UCSD-AML1 (cell line): ENCODE data around the gene RNU6-8.
A peak's percentile ranks its signal among the peaks of the same experiment; 100 is the strongest.

Experiments
- DNase-seq: peaks from one replicate; lab custom pipeline; 2025; ENCODE audit not compliant: unreplicated experiment; lab: John Stamatoyannopoulos, UW

The RNU6-8 gene

DNA sequence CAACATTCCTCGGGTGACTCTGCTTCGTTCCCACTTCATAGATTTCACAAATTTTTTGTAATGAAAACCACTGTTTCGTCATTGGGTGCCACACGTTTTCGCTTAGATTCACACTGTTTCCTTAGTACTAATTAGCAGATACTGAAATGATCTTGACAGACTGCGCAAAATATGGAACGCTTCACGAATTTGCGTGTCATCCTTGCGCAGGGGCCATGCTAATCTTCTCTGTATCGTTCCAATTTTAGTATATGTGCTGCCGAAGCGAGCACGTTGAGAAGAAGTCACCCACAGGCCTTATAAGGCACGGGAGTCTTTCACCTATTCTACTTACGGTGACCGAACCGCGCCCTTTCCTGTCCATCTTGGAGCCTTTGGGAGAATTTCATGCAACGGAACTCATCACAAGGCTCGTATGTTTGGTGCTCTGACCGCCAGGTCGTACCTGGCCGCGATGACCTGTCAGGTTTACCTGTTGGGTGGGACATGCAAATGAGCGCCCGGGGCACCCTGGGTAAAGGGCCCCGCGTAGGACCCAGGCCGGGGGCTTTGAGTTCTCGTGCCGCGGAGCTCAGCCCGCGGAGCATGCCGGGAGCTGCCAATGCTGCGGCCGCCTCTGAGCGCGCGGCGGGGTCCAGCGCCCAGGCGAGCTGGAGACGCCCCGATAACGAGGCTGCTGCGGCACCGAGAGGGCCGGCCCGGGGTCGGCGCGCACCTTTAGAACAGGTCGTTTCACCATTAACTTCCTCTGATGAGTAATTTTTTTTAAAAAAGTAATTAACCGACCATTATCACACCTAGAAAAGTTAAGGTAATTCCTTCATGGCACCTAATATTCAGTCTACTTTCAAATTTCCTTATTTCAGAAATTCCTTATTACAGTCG is at the start of gene RNU6-8:
Gene RNU6-8 (minus strand): TSS at position 272 of the 885 bp plus-strand sequence.
- DNase-seq, result peak; percentile 83

DNA sequence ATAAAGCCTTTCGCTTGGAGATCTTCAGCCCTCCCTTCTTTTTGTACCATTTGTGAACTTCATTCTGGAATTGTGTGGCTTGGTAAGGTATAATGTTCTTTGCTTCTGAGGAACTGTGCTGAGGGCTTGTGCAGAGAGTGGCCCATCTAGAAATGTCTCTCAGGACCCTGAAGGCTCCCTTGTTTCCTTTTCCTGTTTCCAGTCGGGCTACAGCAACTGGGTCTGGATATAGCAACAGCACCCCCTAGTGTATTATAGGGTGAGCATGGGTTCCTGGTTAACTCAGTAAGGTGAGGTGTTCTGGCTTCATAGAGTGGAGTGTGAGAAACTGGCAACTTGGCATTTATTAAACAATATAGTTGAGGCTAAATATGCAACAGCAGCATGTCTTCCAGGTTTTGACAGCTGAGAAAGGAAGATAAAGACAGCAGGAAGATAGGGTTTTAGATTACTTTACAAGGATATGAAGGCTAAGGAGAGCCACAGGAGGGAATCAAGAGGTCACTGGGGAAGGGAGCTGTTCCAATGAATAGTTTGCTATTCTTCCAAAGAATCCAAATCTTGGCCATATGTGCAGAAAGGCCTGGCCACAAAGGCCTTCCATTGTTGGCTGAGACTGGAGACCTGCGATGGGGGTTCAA is 49.1 kb upstream of the RNU6-8 start:
- DNase-seq, result peak; percentile 11

DNA sequence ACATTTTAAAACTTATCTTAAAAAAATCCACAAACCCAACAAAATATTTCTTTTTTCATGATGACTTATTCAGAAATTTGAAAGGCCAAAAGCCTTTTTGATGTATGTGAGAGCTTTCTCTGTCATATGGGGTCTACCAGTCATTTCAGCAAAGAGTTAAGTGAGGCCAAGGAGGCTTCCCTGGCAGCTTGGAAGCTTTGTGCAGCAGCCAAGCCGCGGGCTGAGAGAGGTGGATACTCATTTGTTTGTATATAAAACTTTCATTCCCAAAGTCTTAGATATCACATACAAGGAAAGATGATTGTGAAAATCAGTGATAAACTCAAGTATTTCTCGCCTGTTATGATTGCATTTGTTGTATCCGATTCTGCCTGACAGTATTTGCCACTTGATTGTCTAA is 48.5 kb upstream of the RNU6-8 start:
- no peak for DNase-seq

DNA sequence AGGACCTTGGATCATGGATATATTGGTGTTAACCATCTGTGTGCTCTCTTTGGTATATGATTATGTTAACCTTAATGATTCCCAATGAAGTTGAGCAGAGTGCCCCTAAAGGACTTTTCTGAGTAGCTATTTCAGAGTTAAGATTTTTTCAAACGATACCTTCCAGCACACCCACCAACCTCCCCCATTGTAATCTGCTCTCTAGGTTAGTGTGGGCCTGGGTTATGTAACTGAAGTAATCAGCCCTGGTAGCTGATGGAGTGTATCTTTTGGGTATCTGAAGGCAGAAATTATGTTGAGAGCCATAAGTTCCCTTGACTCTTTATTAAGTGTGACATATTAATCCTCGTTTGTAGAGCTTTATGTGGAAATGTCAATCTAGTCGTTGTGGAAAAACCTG is 47.6 kb upstream of the RNU6-8 start:
- DNase-seq, result no peak

DNA sequence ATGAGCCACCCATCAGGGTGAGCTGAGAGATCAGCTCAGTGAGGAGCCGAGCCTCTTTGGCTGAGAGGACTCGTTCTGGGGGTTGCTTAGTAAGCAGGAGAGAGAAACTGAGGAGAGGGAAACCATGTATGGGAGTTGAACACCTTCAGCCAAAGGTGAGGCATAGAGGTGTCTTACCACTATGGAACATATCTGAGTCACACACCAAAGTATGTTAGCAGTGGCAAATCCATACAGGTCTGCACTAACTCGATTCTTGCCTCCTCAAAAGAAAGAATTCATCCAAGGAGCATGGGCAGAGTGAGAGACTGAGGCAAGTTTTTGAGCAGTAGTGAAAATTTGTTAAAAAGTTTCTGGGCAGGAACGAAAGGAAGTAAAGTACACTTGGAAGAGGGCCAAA is 46.7 kb upstream of the RNU6-8 start:
- DNase-seq, result no peak

DNA sequence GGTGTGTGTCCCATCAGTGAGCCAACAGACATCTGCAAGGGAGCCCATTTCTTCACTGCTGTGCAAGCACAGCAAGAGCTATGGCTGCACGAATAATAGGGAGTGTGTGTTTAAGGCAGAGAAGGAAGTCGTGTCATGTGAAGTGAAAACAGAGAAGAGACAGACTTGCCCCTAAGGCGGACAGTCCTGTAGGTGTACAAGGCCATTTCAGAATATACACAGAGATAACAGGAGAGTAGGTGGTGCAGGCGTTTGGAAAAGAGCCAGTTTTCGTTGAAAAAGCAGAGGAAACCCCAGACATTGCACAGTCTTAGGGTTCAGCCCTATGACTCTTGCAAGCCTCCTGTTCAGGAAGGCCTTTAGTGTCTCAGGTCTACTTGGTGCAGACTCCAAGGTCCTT is 46.3 kb upstream of the RNU6-8 start:
- no peak for DNase-seq

DNA sequence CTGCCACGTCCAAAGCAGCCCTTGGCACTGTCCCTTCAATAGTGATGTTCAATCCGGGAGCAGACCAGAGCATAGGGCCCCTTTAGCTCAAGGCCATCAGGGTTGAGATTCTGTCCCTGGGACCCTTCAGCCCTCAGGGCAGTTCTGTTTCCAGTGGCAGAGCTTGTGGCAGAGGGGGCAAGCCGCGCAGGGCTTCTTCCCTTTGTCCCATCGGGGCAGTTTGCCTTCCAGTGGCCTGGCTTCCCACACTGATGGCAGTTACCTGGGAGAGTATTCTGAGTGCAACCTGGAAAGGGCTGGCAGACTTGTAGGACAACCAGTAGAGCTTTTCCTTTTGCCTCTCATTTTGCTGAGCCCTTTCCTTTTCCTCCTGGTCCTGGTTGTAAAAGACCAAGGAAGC is 43.7 kb upstream of the RNU6-8 start:
- DNase-seq, result no peak

DNA sequence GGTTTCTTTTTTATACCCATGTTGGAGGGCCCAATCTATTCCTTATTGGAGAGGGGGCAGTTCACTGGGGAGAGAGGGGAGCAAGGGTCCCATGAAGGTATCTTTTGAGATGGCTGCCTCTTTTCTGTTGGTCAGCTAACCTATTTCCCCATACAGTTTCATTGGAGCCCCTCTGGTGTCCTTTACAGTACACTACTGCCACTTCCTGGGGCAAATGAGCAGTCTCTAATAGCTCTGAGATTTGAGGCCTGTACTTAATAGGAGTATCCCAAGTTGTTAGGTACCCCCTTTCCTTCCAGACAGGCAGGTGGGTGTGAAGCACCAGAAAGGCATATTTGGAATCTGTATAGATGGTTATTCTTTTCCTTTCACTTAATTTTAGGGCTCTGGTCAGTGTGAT is 41.3 kb upstream of the RNU6-8 start:
- DNase-seq, result no peak

DNA sequence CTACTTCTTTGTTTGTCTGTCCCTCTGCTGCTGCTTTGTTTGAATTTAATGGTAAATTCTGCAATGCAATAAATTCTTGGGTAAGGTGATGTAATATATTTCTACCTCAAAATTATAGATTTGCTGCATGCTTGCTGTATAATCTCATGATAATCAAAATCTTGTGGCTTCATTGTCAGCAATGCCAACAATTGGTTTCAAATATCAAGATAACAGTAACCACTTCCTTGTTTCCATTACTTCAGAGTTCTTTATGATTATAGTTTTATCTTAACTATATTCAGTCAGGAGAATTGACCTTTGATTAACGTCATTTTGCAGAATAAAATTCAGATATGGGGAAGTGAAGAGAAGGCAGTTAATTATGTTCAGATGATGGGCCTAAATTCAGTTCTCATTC is 30.2 kb upstream of the RNU6-8 start:
- DNase-seq, result no peak

DNA sequence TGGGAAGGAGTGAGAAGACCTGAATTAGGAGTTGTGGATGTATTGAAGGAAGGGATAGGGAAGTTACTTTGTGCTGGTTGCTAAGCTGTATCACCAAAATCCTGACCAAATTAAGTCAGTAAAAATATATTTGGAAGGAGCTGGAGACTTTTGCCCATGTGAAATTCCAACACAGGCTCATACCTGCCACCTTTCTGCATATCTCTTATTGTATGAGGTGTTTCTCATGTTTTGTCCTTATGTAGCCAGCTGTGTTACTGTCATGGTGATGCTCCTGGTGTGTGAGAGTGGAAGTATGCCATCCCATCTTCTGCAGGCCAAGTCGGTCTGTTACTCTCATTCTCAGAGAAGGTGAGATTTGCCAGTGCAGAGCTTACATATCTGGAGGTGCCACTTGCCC is 29.4 kb upstream of the RNU6-8 start:
- no peak for DNase-seq

DNA sequence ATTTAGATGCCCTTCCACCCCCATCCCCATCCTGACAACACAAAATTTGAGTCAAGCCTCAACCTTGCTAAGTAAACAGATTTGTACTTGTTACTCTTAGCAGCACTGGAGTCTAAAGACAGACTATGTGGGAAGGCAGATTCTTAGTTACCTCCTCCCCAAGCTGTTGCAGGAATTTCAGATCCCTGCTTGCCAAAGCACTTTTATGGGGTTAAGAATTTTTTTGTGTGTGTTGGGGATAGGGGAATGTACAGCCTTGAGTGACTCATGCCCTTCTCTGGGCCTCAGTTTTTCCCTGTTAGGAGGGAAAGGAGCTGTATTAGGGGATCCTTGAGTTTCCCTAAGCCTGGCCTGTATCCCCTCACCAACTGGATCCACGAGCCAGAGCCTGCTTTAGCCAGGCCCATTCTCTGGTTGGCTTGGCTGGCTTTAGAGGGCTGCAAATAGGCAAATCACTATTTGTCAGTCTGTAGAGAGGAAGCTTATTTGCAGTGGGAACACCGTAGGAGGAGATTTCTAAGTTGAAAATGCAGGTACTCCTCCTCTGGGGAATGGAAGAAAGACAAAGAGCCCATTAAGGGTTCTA is 27.7 kb upstream of the RNU6-8 start:
- DNase-seq, result no peak

DNA sequence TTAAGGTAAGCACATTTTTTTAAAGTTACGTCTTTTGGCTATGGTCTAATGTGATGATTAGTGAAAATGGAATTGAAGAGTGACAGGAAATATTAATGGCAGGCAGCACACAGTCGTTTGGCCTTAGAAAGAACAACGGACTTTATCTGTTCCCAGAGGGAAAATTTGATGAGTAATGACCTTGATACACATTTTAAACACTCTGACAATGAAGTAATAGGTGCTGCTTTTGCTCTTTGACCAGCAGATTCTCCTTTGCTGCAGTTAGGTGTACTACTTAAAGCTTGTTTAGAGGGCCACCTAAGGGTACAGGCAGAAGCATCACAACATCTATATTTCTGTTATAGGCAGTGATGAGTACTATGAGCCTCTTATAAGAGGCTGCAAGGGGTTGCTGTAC is 27.1 kb upstream of the RNU6-8 start:
- DNase-seq, result no peak

DNA sequence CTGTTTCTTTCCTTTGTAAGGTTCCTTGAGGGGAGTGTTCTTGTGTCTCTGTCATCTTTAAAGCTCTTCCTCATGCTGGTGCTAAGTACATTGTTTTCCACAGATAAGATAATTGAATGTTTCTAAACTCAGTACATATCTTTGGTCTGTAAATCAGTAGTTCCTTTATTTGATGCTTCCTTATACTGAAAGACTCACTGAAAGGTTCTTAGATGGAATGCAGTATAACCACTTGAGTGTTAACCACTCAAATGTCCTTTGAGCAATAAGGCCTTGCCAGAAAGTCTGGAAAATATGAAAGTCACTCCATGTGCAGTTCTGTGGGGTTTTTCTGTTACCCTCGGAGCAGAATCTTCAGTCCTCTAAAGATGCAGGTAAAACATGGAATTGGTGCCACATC is 23.0 kb upstream of the RNU6-8 start:
- no peak for DNase-seq

DNA sequence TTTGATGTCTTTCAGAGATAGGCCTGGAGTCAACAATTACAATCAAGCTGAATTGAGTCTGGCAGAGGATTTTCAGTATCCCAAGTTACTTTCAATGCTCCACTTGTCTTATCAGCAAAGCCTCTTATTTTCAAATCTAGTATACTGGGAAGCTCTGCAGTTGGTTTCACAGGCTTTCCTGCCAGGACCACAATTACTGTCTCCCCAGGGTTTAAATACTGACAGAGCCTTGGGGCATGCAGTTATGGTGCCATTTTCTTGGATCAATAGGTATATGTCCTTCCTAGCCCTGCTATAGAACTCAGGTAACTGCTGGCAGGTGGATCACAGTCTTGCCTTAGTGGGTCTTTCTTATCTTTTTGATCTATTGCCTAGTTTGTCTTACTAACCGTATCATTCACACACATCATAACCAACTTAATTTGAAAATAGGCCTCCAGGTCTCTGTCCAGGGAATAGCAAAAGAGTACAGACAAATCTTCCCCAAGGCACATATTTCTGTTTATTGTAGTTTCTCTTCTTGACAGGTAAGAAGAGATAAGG is 22.4 kb upstream of the RNU6-8 start:
- DNase-seq, result no peak

DNA sequence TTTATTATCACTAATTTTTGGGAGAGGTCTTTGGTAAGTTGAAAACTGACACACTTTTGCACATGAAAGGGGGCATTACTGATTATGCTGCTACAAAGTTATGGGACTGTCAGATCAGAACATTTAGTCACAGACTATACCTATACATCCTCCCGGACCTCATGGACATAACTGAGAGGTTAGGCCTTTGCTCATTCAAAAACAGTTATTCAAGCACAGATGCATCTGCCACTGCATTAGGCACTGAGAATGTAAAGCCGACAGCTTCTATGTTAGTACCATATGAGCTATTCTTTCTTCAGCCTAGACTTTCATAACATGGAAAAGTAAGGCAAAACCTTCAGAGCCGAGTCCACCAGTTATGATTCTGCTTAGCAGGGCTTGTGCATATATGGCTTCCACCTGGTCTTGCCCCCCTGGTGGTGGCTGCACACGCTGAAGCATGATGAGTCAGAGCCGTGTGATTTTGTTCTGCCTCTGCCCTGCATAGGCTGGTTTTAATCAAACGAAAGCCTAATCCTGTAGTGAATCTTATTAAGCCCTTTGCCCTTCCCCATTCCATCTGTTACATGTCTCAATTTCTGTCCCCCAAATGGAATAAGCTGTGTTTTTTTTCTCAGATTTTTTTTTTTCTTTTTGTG is 21.8 kb upstream of the RNU6-8 start:
- DNase-seq, result no peak

DNA sequence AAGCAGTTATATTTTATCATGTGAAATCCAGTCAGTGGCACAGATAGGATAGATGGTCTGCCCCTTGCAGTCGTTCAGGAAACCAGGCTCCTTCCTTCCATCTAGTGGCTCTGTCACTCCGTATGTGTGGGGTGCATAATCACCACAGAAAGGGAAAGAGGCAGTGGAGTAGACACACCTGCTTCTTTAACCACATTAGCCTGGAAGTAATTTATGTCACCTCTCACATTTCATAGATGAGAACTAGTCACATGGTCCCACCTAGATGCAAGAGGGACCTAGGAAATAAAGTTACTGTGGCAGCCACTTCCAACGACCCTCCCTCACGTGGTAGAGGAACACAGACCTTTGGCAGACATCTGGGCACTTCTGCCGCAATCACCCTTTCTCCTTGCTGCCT is 14.2 kb upstream of the RNU6-8 start:
- no peak for DNase-seq

DNA sequence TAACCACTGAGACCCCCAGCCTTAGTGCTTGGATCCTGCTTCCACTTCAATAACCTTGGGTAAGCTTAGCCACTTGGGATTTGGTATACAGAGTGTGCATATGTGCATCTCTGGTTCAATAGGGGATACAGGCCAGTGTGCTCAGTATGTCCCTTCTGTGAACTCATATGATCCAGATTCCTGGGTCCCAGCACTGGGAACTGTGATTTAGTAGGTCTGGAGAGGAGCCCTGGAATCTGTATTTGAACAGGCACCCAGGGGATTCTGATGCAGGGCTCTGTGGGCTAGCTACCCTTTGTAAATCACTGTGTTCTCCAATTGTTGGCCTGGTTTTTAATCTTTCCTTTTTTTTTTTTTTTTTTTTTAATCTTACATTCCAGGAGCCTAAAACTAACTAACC is 9.8 kb upstream of the RNU6-8 start:
- no peak for DNase-seq

DNA sequence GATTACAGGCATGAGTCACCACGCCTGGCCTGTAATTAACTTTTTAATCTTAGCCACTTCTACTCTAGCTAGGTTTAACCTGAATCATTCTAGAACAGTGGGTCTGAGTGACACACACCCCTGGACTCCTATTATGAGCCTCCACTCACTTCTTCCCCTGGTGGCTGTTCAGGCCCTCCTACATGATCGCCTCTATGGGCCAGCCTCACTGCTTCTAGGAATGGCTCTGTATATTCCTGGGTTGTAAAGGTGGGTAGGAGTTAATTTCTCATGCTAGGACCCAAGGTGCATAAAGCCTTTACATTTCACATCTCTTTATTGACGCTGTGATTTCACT is 8.0 kb upstream of the RNU6-8 start:
- no peak for DNase-seq

DNA sequence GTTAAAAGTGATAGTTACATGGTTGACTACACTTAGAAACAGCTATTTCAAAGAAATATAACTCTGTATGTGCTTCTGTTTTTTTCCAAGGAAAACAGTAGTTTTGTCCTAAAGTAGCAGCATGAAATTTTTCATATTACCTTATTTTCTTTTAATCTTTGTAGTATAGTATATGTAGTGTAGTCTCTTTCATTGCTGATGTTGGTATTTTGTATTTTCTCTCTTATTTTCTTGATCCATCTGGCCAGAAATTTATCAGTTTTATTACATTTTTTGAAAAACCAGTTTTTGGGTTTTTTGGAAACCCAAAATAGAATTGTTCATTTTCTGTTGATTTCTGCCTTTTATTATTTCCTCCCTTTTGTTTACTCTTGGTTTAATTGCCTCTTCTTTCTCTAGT is 6.4 kb upstream of the RNU6-8 start:
- DNase-seq, result no peak

DNA sequence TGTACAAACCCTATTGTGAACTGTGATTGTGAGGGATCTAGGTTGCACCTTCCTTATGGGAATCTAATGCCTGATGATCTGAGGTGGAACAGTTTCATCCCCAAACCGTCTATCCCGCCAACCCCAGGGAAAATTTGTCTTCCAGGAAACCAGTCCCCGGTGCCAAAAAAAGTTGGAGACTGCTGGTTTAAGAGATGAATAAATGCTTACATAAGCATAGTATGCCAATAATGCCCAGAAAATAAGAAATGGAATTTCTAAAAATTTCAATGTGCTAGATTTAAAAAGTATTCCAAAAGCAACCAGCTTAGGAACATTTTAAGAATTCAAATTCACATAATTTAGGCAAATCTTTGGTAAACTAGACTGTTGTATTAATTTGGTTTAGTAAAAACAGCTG is 5.4 kb upstream of the RNU6-8 start:
- DNase-seq, result no peak

DNA sequence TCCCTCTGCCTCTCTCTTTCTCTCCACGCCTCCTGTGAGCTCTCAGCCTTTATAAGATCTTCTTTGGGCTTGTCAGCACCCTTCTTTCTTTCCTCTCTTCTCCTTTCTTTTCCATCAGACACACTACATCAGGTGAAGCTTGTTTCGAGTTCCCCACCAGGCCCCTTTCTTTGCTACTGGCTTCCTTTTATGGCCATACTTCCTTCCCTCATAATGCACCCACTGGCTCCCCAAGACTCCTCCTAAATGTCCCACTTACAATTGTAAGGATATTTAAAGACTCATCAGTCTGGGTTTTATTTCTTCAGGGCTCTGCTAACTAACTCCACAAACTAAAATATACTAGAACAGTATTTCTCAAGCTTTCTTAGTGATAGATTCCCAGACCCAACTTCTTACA is 3.5 kb upstream of the RNU6-8 start:
- DNase-seq, result no peak

DNA sequence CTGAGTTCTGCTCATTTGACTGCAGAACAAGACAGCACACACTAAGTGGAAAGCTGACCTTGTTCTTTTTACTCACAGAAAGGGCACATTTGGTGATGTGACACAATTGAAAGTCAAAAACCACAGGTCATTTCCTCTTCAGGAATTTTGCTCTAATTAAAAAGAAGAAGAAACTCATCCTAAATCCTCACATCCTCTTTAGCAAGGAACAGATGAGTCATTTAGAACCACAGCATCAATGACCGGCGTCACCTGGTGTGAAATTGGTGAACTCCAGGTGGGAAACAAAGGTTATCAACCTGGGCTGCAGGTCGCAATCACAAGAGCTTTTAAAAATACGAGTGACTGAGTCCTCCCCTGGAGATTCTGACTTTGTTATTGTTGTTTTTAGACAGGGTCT is 2.9 kb upstream of the RNU6-8 start:
- no peak for DNase-seq
